GM12864 (cell line): ENCODE measurements around the gene LYSMD3.
"Not testable (repeated sequence)": the region's sequence is repeated elsewhere in the genome, so short reads cannot be mapped to it uniquely, and the experiment has no call there.

Source experiments
- DNase-seq: peaks from one replicate; pipeline ENCODE4 v3.0.0-alpha.2; 2011; ENCODE audit warnings: low read depth
- H3K4me3 ChIP-seq: 2 replicates; pipeline ENCODE4 v1.5.1; 2011; ENCODE audit warnings: mild to moderate bottlenecking, low read depth, low read length, control low read depth
- TF ChIP-seq, protein P1 (sequence below): IDR thresholded peaks from 2 replicates; pipeline ENCODE4 v1.5.1; 2011; ENCODE audit warnings: low read depth, mild to moderate bottlenecking, moderate library complexity, low read length, control low read depth, inconsistent platforms; ENCODE audit errors: missing control alignments

The LYSMD3 gene

DNA sequence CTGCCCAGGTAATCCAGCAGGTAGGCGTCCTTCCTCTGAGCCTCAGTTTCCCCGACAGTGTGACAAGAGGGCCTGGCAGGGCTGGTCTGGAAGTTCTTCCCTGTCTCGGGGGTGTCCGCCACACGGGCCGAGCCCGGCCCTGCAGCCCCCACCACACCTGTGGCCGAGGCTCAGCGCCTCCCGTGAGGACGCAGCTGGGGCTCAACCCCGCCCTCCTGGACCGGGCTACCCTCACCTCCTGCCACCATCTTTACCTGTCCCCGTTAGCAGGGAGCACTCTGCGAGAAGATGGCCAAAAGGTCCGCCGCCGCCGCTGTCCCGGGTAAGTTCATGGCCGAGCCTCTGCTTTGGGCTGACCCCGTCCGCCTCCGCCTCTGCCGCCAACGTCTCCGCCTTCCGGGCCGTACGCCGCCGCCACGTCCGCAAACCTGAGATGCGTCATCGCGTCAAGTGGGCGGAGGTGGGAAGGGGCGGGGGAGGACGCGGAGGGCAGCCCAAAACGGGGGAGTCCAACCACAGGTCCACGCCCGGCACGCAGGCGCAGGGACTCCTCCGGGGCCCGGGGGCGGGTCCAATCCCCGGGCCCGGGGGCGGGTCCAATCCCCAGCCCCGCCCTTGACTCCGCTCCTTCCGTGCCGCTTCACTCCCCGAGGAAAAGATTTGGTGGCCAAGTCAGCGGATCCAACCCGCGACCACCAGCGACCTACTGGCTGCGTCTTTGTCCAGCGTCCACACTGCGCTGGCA is at the start of gene LYSMD3:
Gene LYSMD3, minus strand, starts transcription at position 391 of the 745 bp plus-strand sequence. CDS start 4,295 bp downstream, outside the sequence.
- DNase-seq = peak; percentile 90
- H3K4me3 ChIP-seq = peak within 1 kb of the TSS; percentile 94
- TF ChIP-seq, protein P1, sequence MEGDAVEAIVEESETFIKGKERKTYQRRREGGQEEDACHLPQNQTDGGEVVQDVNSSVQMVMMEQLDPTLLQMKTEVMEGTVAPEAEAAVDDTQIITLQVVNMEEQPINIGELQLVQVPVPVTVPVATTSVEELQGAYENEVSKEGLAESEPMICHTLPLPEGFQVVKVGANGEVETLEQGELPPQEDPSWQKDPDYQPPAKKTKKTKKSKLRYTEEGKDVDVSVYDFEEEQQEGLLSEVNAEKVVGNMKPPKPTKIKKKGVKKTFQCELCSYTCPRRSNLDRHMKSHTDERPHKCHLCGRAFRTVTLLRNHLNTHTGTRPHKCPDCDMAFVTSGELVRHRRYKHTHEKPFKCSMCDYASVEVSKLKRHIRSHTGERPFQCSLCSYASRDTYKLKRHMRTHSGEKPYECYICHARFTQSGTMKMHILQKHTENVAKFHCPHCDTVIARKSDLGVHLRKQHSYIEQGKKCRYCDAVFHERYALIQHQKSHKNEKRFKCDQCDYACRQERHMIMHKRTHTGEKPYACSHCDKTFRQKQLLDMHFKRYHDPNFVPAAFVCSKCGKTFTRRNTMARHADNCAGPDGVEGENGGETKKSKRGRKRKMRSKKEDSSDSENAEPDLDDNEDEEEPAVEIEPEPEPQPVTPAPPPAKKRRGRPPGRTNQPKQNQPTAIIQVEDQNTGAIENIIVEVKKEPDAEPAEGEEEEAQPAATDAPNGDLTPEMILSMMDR = no peak

DNA sequence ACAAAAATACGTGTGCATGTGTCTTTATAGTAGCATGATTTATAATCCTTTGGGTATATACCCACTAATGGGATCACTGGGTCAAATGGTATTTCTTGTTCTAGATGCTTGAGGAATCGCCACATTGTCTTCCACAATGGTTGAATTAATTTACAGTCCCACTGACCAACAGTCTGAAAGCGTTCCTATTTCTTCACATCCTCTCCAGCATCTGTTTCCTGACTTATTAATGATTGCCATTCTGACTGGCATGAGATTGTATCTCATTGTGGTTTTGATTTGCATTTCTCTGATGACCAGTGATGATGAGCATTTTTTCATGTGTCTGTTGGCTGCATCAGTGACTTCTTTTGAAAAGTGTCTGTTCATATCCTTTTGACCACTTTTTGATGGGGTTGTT is 47.2 kb upstream of the LYSMD3 start:
- H3K4me3 ChIP-seq, DNase-seq: not testable (repeated sequence)

DNA sequence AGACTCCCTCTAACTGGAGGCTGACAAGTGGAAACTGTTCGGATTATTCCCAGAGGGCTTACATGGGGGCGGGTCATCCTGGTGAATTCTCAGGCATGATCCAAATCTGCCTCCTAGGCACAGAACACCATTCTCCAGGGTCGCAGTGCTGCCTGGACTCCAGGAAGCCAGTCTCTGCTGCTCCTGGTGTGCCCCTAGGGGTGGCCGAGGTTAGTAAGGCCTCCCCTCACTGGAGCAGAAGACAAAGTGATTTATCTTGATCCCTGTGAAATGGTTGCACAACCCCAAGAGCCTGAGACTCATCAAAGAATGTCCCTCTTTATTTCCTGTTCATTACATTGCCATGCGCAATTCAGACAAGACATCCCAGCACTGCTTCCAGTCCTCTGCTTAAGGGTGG is 46.3 kb upstream of the LYSMD3 start:
- TF ChIP-seq, protein P1 = no peak
- H3K4me3 ChIP-seq = no peak overlapping the region
- no peak for DNase-seq

DNA sequence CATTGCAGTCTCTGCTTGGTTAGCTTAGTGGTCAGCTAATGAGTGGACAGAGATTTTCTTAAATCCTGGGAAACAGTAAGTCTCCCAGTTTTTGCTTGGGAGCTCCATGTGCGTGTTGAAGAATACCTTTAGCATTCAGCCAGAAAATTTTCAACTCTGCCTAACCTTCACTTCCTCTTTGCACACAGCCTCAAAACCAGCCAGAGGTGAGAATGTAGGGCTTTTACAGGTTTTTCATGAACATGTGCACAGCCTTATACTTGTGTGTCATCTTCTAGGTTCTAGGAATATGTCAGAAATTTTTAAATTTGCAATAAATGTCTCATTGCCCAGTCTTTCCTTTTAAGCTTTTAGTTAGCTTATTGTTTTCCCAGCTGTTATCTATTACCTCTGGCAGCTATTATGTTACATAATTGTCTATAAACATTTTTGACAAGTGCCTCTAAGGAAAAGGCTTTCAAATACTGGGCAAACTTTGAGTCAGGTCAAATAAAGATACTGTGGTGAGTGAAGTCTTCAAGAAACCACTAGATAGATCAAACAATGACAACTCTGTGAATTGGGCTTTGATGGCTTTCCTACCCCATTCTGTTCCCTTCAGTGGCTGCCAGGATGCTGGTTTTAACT is 41.9 kb upstream of the LYSMD3 start:
- no peak overlapping the region for H3K4me3 ChIP-seq

DNA sequence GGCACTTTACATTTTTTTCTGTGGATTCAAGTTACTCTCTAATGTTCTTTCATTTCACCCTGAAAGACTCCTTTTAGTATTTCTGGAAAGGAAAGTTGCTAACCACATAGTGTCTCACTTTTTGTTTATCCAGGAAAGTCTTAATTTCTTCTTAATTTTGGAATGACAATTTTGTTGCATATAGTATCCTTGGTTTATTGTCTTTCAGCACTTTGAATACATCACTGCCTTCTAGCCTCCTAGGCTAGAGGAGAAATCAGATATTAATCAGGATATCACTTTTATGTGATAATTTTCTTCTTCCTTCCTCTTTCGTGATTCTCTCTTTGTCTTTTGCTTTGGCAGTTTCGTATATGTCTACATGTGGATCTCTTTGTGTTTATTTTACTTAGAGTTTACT is 40.6 kb upstream of the LYSMD3 start:
- TF ChIP-seq, protein P1 = no peak
- H3K4me3 ChIP-seq = no peak overlapping the region
- DNase-seq = no peak

More for the DNA sequence above, 41.9 kb upstream of the LYSMD3 start:
- TF ChIP-seq, protein P1 = no peak
- DNase-seq = no peak

DNA sequence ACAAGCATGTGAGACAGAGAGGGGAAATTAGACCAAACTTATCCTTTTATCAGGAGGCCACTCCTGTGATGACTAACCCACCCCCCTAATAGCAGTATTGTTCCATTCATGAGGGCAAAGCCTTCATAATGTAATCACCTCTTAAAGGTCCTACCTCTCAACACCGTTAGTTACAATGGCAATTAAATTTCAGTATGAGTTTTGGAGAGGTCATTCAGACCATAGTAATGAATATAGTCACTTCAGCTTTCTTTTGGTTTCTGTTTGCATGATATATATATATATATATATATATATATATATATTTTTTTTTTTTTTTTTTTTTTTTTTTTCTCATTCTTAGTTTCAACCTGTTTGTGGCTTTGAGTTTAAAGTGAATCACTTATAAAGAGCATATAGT is 39.7 kb upstream of the LYSMD3 start:
- H3K4me3 ChIP-seq = no peak overlapping the region
- TF ChIP-seq, protein P1 = no peak
- DNase-seq = no peak

DNA sequence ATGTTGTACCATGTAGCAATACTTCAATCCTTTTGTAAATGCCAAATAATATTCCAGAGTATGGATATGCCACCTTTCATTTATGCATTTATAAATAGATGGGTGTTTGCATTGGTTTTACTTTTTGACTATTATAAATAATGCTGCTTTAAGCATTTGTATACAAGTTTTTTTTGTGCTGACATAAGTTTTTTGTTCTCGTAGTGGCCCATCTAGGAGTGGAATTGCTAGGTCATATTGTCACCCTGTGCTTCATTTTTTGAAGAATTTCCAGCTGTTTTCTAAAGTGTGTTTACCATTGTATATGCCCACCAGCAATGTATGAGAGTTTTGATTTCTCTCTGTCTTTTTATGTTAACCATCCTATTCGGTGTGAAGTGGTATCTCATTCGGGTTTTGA is 36.1 kb upstream of the LYSMD3 start:
- TF ChIP-seq, protein P1 = no peak
- DNase-seq = no peak
- no peak overlapping the region for H3K4me3 ChIP-seq
